Measurements from ENCODE around the gene HOXA13.

GRCh38 chr7:27158436-27159265 is 41.2 kb downstream of the HOXA13 start:
- TF ChIP-seq EZH2phosphoT487 (IDR thresholded peaks at IDR 0.05; ENCODE audit: unreplicated experiment) (peak; percentile 73), EZH2 (IDR thresholded peaks at IDR 0.05; ENCODE audit: low read depth, unreplicated experiment) (peak; percentile 97), CREB1 (CRISPR knock-in tag; IDR thresholded peaks at IDR 0.05; ENCODE audit: low read depth) (no peak), JUNB (IDR thresholded peaks at IDR 0.05; ENCODE audit: unreplicated experiment) (no peak)
- TF ChIP-seq, protein P1, sequence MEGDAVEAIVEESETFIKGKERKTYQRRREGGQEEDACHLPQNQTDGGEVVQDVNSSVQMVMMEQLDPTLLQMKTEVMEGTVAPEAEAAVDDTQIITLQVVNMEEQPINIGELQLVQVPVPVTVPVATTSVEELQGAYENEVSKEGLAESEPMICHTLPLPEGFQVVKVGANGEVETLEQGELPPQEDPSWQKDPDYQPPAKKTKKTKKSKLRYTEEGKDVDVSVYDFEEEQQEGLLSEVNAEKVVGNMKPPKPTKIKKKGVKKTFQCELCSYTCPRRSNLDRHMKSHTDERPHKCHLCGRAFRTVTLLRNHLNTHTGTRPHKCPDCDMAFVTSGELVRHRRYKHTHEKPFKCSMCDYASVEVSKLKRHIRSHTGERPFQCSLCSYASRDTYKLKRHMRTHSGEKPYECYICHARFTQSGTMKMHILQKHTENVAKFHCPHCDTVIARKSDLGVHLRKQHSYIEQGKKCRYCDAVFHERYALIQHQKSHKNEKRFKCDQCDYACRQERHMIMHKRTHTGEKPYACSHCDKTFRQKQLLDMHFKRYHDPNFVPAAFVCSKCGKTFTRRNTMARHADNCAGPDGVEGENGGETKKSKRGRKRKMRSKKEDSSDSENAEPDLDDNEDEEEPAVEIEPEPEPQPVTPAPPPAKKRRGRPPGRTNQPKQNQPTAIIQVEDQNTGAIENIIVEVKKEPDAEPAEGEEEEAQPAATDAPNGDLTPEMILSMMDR (conservative IDR thresholded peaks at IDR 0.05; ENCODE audit: low read depth in 2 of 2) = no peak
- TF ChIP-seq, protein P2, sequence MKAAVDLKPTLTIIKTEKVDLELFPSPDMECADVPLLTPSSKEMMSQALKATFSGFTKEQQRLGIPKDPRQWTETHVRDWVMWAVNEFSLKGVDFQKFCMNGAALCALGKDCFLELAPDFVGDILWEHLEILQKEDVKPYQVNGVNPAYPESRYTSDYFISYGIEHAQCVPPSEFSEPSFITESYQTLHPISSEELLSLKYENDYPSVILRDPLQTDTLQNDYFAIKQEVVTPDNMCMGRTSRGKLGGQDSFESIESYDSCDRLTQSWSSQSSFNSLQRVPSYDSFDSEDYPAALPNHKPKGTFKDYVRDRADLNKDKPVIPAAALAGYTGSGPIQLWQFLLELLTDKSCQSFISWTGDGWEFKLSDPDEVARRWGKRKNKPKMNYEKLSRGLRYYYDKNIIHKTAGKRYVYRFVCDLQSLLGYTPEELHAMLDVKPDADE (IDR thresholded peaks at IDR 0.05) = no peak
- TF ChIP-seq, protein P3, sequence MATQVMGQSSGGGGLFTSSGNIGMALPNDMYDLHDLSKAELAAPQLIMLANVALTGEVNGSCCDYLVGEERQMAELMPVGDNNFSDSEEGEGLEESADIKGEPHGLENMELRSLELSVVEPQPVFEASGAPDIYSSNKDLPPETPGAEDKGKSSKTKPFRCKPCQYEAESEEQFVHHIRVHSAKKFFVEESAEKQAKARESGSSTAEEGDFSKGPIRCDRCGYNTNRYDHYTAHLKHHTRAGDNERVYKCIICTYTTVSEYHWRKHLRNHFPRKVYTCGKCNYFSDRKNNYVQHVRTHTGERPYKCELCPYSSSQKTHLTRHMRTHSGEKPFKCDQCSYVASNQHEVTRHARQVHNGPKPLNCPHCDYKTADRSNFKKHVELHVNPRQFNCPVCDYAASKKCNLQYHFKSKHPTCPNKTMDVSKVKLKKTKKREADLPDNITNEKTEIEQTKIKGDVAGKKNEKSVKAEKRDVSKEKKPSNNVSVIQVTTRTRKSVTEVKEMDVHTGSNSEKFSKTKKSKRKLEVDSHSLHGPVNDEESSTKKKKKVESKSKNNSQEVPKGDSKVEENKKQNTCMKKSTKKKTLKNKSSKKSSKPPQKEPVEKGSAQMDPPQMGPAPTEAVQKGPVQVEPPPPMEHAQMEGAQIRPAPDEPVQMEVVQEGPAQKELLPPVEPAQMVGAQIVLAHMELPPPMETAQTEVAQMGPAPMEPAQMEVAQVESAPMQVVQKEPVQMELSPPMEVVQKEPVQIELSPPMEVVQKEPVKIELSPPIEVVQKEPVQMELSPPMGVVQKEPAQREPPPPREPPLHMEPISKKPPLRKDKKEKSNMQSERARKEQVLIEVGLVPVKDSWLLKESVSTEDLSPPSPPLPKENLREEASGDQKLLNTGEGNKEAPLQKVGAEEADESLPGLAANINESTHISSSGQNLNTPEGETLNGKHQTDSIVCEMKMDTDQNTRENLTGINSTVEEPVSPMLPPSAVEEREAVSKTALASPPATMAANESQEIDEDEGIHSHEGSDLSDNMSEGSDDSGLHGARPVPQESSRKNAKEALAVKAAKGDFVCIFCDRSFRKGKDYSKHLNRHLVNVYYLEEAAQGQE (IDR thresholded peaks at IDR 0.05; ENCODE audit: unreplicated experiment) = no peak
- TF ChIP-seq, protein P4, sequence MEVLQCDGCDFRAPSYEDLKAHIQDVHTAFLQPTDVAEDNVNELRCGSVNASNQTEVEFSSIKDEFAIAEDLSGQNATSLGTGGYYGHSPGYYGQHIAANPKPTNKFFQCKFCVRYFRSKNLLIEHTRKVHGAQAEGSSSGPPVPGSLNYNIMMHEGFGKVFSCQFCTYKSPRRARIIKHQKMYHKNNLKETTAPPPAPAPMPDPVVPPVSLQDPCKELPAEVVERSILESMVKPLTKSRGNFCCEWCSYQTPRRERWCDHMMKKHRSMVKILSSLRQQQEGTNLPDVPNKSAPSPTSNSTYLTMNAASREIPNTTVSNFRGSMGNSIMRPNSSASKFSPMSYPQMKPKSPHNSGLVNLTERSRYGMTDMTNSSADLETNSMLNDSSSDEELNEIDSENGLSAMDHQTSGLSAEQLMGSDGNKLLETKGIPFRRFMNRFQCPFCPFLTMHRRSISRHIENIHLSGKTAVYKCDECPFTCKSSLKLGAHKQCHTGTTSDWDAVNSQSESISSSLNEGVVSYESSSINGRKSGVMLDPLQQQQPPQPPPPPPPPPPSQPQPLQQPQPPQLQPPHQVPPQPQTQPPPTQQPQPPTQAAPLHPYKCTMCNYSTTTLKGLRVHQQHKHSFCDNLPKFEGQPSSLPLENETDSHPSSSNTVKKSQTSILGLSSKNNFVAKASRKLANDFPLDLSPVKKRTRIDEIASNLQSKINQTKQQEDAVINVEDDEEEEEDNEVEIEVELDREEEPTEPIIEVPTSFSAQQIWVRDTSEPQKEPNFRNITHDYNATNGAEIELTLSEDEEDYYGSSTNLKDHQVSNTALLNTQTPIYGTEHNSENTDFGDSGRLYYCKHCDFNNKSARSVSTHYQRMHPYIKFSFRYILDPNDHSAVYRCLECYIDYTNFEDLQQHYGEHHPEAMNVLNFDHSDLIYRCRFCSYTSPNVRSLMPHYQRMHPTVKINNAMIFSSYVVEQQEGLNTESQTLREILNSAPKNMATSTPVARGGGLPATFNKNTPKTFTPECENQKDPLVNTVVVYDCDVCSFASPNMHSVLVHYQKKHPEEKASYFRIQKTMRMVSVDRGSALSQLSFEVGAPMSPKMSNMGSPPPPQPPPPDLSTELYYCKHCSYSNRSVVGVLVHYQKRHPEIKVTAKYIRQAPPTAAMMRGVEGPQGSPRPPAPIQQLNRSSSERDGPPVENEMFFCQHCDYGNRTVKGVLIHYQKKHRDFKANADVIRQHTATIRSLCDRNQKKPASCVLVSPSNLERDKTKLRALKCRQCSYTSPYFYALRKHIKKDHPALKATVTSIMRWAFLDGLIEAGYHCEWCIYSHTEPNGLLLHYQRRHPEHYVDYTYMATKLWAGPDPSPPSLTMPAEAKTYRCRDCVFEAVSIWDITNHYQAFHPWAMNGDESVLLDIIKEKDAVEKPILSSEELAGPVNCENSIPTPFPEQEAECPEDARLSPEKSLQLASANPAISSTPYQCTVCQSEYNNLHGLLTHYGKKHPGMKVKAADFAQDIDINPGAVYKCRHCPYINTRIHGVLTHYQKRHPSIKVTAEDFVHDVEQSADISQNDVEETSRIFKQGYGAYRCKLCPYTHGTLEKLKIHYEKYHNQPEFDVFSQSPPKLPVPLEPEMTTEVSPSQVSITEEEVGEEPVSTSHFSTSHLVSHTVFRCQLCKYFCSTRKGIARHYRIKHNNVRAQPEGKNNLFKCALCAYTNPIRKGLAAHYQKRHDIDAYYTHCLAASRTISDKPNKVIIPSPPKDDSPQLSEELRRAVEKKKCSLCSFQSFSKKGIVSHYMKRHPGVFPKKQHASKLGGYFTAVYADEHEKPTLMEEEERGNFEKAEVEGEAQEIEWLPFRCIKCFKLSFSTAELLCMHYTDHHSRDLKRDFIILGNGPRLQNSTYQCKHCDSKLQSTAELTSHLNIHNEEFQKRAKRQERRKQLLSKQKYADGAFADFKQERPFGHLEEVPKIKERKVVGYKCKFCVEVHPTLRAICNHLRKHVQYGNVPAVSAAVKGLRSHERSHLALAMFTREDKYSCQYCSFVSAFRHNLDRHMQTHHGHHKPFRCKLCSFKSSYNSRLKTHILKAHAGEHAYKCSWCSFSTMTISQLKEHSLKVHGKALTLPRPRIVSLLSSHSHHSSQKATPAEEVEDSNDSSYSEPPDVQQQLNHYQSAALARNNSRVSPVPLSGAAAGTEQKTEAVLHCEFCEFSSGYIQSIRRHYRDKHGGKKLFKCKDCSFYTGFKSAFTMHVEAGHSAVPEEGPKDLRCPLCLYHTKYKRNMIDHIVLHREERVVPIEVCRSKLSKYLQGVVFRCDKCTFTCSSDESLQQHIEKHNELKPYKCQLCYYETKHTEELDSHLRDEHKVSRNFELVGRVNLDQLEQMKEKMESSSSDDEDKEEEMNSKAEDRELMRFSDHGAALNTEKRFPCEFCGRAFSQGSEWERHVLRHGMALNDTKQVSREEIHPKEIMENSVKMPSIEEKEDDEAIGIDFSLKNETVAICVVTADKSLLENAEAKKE (CRISPR knock-in tag; IDR thresholded peaks at IDR 0.05) = no peak

Data from GM23338 (cell line).